Left lung (tissue), 10 donors: ENCODE results near the gene TNFRSF1B. TPM values are rescaled to one million over a fixed set of nuclear protein-coding genes. Genes with fewer than 3 reads are reported as not detected.

Experiments used
- ATAC-seq: fragments of 200-7000 bp; cut with Tn5 transposase; one replicate; pipeline ENCODE4 v1.9.1; 2020; ENCODE audit warnings: moderate library complexity
- DNase-seq, 4 donors: peaks; one replicate each; pipeline ENCODE4 v3.0.0-alpha.2; 2013 to 2020
- H3K27ac ChIP-seq, 2 donors: fragments of 200-600 bp; sonication (generic) in 1 of 2; one replicate each; pipeline versions ENCODE4 v1.5.0 to v1.8.0; 2020 to 2021
- H3K27me3 ChIP-seq, 2 donors: fragments of 200-600 bp; sonication (generic) in 1 of 2; one replicate each; pipeline versions ENCODE4 v1.5.0 to v1.8.0; 2020 to 2021
- H3K36me3 ChIP-seq, 2 donors: fragments of 200-600 bp; sonication (generic) in 1 of 2; one replicate each; pipeline versions ENCODE4 v1.5.0 to v1.8.0; 2020 to 2021
- H3K4me1 ChIP-seq, 2 donors: fragments of 200-600 bp; one replicate each; pipeline ENCODE4 v1.8.0; 2021
- H3K4me3 ChIP-seq, 2 donors: fragments of 200-600 bp; sonication (generic) in 1 of 2; one replicate each; pipeline versions ENCODE4 v1.5.0 to v1.8.0; 2020 to 2021; ENCODE audit warnings: mild to moderate bottlenecking in 1 of 2
- H3K9me3 ChIP-seq, 2 donors: fragments of 200-600 bp; sonication (generic) in 1 of 2; one replicate each; pipeline versions ENCODE4 v1.5.0 to v1.8.0; 2020 to 2021
- CTCF ChIP-seq, 2 donors: fragments of 200-600 bp; sonication (generic) in 1 of 2; IDR thresholded peaks; one replicate each; pipeline versions ENCODE4 v1.5.0 to v1.8.0; 2021; ENCODE audit warnings: antibody characterized with exemption in 2 of 2
- intact Hi-C, 2 donors: fragments of 100-400 bp; cut with DNase I; formaldehyde crosslinking; loops; one replicate each; pipeline versions ENCODE4 v1.11.2 to v1.14.2; 2022
- polyA plus RNA-seq, 6 donors: library from polyadenylated mRNA; unstranded; fragments of 120-200 nt; gene quantifications; one replicate each; pipeline ENCODE4 v1.2.1, GENCODE V29; 2013; ENCODE audit not compliant: insufficient read length in 6 of 6
- total RNA-seq, 2 donors: library from RNA; stranded (reverse); fragmentation: NEBNext Ultra II Directional; extraction: Animal tissue kit (Norgen Biotek cat#: 25700); gene quantifications; one replicate each; pipeline ENCODE4 v1.2.1, GENCODE V29; 2021
- donor health status: DM: no; HTN: yes; CAD: no.
- donor health status: DM: no; HTN: no; CAD: no.

The TNFRSF1B gene
- total and polyA plus RNA-seq, 8 donors: 15.0 to 109 (median 17.9) TPM

GRCh38 chr1:12161662-12162458, 4.9 kb upstream of the TNFRSF1B start:
- Histone ChIP-seq H3K27me3 (no peaks in the 10 kb centered on the region), H3K4me1 (peaks cover 13 to 99% of the 10 kb centered on the region in 2 donors), H3K4me3 (no peak overlapping the region), H3K36me3 (no peaks in the 10 kb centered on the region), H3K27ac (peak overlapping the region; percentile 68 to 91), H3K9me3 (no peaks in the 10 kb centered on the region)
- ATAC-seq: peak; percentile 93
- no peak for TF ChIP-seq CTCF (IDR thresholded peaks at IDR 0.05)
- DNase-seq: peak in 2 of 4 donors; percentile 92 to 93
- intact Hi-C loops: no loop called here

DNA sequence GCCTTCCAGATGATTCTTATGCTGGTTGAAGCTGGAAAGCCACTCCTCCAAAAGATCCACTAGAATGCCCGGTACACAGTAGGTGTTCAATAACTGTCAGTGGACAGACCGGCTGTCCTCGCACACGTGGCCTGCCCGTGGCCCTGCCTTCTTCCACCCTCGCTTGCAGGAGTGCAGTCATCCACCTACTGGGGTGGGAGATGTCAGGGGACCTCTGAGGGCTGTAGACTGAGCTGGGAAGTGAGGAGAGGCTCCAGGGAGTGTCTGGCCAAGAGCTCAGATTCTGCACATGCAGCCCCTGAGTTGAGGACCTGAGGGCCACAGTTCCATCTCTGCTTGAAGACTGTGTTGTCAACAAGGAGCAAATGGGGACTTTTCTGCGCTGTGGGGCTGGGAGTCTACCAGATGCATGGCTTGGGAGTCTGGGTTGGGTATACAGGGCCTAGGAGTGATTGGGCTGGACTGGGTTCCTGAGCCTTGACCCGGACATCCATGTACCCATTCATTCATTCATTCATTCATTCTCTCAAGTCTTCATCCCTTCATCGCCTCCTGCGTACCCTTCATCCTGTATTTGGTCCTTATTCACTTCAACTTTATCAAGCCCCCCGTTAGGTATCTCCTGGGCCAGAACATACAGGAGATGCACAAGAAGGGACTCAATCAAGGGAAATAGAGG, 4.2 kb upstream of the TNFRSF1B start:
- Histone ChIP-seq H3K36me3 (no peaks in the 10 kb centered on the region), H3K9me3 (no peaks in the 10 kb centered on the region), H3K27me3 (no peaks in the 10 kb centered on the region), H3K4me1 (peaks cover 13 to 97% of the 10 kb centered on the region in 2 donors), H3K27ac (peak overlapping the region; percentile 68 to 91), H3K4me3 (no peak overlapping the region)
- TF ChIP-seq CTCF (IDR thresholded peaks at IDR 0.05): no peak
- intact Hi-C loops: no loop called here
- DNase-seq (peak in 1 of 4 donors; percentile 45), ATAC-seq (no peak)

GRCh38 chr1:12163210-12163609, 3.6 kb upstream of the TNFRSF1B start:
- H3K27me3 ChIP-seq: no peaks in the 10 kb centered on the region

GRCh38 chr1:12164210-12164609, 2.6 kb upstream of the TNFRSF1B start:
- no peak for TF ChIP-seq CTCF (IDR thresholded peaks at IDR 0.05)
- intact Hi-C loops: no loop called here
- Histone ChIP-seq H3K27ac (no peak overlapping the region), H3K27me3 (no peaks in the 10 kb centered on the region), H3K4me1 (peaks cover 13 to 90% of the 10 kb centered on the region in 2 donors), H3K4me3 (no peak overlapping the region), H3K36me3 (peaks cover 0 to 2% of the 10 kb centered on the region in 2 donors), H3K9me3 (no peaks in the 10 kb centered on the region)
- DNase-seq (peak in 1 of 4 donors; percentile 44), ATAC-seq (no peak)

More at GRCh38 chr1:12163210-12163609, 3.6 kb upstream of the TNFRSF1B start:
- intact Hi-C loops: no loop called here
- no peak for ATAC-seq
- no peak for DNase-seq
- no peaks in the 10 kb centered on the region for H3K36me3 ChIP-seq
- H3K9me3 ChIP-seq: no peaks in the 10 kb centered on the region
- H3K4me1 ChIP-seq: peaks cover 13 to 91% of the 10 kb centered on the region in 2 donors
- H3K4me3 ChIP-seq: no peak overlapping the region
- H3K27ac ChIP-seq: peak overlapping the region in 1 of 2 donors; percentile 91
- no peak for TF ChIP-seq CTCF (IDR thresholded peaks at IDR 0.05)

GRCh38 chr1:12165342-12165741, 1.4 kb upstream of the TNFRSF1B start:
- H3K4me3 ChIP-seq: no peak overlapping the region
- H3K27me3 ChIP-seq: no peaks in the 10 kb centered on the region
- H3K9me3 ChIP-seq: no peaks in the 10 kb centered on the region
- intact Hi-C loops: no loop called here
- peaks cover 13 to 90% of the 10 kb centered on the region in 2 donors for H3K4me1 ChIP-seq
- no peak for TF ChIP-seq CTCF (IDR thresholded peaks at IDR 0.05)
- no peak overlapping the region for H3K27ac ChIP-seq
- DNase-seq: peak in 1 of 4 donors; percentile 60
- no peak for ATAC-seq
- H3K36me3 ChIP-seq: peaks cover 0 to 11% of the 10 kb centered on the region in 2 donors
